K562 (cell line): Measurements from ENCODE around the gene CTDSPL. TPM values are rescaled to one million over a fixed set of nuclear protein-coding genes. Genes with fewer than 3 reads are reported as not detected.

Source experiments
- EP400 ChIP-seq: fragments of 450-650 bp; IDR thresholded peaks from 2 replicates; pipeline ENCODE4 v1.6.1; 2017; ENCODE audit warnings: antibody characterized with exemption, mild to moderate bottlenecking, moderate library complexity
- EZH2 ChIP-seq: IDR thresholded peaks from 2 replicates; pipeline ENCODE4 v1.6.1; 2012; ENCODE audit warnings: low read depth, mild to moderate bottlenecking, inconsistent platforms, low read length, borderline replicate concordance
- HIVEP1 ChIP-seq: fragments of 250-450 bp; sonication (Bioruptor Pico); IDR thresholded peaks from 2 replicates; pipeline ENCODE4 v1.4.0; 2020; ENCODE audit warnings: mild to moderate bottlenecking
- ID3 ChIP-seq, 2 experiments: fragments of 250-450 bp in 1 of 2; fragments of 450-650 bp in 1 of 2; sonication (Bioruptor Pico) in 1 of 2; IDR thresholded peaks; 2 replicates each; pipeline versions ENCODE4 v1.6.1 to v1.8.0; 2016 to 2021; ENCODE audit warnings: mild to moderate bottlenecking in 2 of 2, moderate library complexity in 2 of 2, missing compliant biosample characterization in 1 of 2, missing genetic modification characterization in 1 of 2
- MEF2D ChIP-seq: conservative IDR thresholded peaks from 2 replicates; pipeline ENCODE4 v1.6.1; 2016; ENCODE audit warnings: low read depth, missing genetic modification characterization, missing compliant biosample characterization
- MNT ChIP-seq, 2 experiments: fragments of 450-650 bp; conservative IDR thresholded peaks; 2 replicates each; pipeline ENCODE4 v1.6.1; 2017; ENCODE audit warnings: mild to moderate bottlenecking in 2 of 2, moderate library complexity in 2 of 2
- NFYB ChIP-seq: IDR thresholded peaks from 2 replicates; pipeline ENCODE4 v1.6.1; 2011; ENCODE audit warnings: mild to moderate bottlenecking, moderate library complexity; ENCODE audit not compliant: insufficient read length; ENCODE audit errors: extremely low read depth
- OTX1 ChIP-seq: fragments of 450-650 bp; formaldehyde crosslinking; IDR thresholded peaks from 2 replicates; pipeline ENCODE4 v1.4.0; 2022; ENCODE audit warnings: mild to moderate bottlenecking
- SRSF1 ChIP-seq: fragments of 200-400 bp; formaldehyde crosslinking; IDR thresholded peaks from 2 replicates; pipeline ENCODE4 v1.6.1; 2017; ENCODE audit warnings: mild to moderate bottlenecking, low read depth, low read length, moderate library complexity
- STAT5B ChIP-seq: fragments of 250-450 bp; sonication (Bioruptor Pico); IDR thresholded peaks from 2 replicates; pipeline ENCODE4 v1.8.0; 2021; ENCODE audit warnings: mild to moderate bottlenecking, inconsistent platforms
- TAF1 ChIP-seq: IDR thresholded peaks from 2 replicates; pipeline ENCODE4 v1.6.1; 2011; ENCODE audit warnings: mild to moderate bottlenecking, low read length, moderate library complexity; ENCODE audit not compliant: insufficient read depth, control insufficient read depth, severe bottlenecking; ENCODE audit errors: extremely low read depth
- TARDBP ChIP-seq: fragments of 450-650 bp; IDR thresholded peaks from 2 replicates; pipeline ENCODE4 v1.6.1; 2016
- TCF15 ChIP-seq: fragments of 250-450 bp; sonication (Bioruptor Pico); IDR thresholded peaks from 2 replicates; pipeline ENCODE4 v1.8.0; 2022; ENCODE audit warnings: moderate library complexity, mild to moderate bottlenecking, inconsistent platforms
- ZNF143 ChIP-seq: sonication (generic); formaldehyde crosslinking; IDR thresholded peaks from 2 replicates; pipeline ENCODE4 v1.9.0; 2022; ENCODE audit warnings: mild to moderate bottlenecking, missing genetic modification reagents
- ZNF561 ChIP-seq: fragments of 450-650 bp; formaldehyde crosslinking; conservative IDR thresholded peaks from 2 replicates; pipeline ENCODE4 v1.4.0; 2020; ENCODE audit warnings: mild to moderate bottlenecking, moderate library complexity
- ZNF696 ChIP-seq: fragments of 250-450 bp; sonication (Bioruptor Pico); conservative IDR thresholded peaks from 2 replicates; pipeline ENCODE4 v1.4.0; 2020; ENCODE audit warnings: mild to moderate bottlenecking, moderate library complexity
- polyA plus RNA-seq, 8 experiments: library from polyadenylated mRNA; depleted of rRNA in 4 of 8; stranded (reverse) in 5 of 8; unstranded in 3 of 8; fragments of >200 nt; fragmentation: Nextera tagmentation in 2 of 8; fragmentation: Illumina TruSeq in 1 of 8; extraction: Ambion mirVana in 2 of 8; extraction: Trizol in 1 of 8; gene quantifications; 2 replicates each; pipeline versions ENCODE4 v1.2.1 to v1.2.3, GENCODE V29; 2011 to 2014; ENCODE audit warnings: inconsistent platforms in 1 of 8, missing spikeins in 1 of 8
- total RNA-seq, 7 experiments: library from RNA; depleted of rRNA in 6 of 7; stranded (reverse); fragments of >200 nt in 6 of 7; fragmentation: Illumina TruSeq in 2 of 7; extraction: Trizol in 2 of 7; gene quantifications; 2 replicates each; pipeline versions ENCODE4 v1.2.1 to v1.2.3, GENCODE V29; 2011 to 2021; ENCODE audit warnings: low replicate concordance in 1 of 7

CTDSPL gene
- total and polyA plus RNA-seq, 9 of the 15 experiments (the other 6 are each of a cell fraction or from before 2014, with no cell fraction given): 5.1 to 19.3 (median 11.3) TPM

- TF ChIP-seq OTX1 (CRISPR knock-in tag) (peak; percentile 63; the same call in 1 of the 2 replicates), TAF1 (no peak), ZNF561 (CRISPR knock-in tag) (no peak), MNT (conservative IDR thresholded peaks at IDR 0.05) (no peak), STAT5B (no peak), EZH2 (no peak), HIVEP1 (peak; percentile 42; the same call in 1 of the 2 replicates), TCF15 (CRISPR knock-in tag) (no peak), NFYB (no peak), SRSF1 (no peak), EP400 (no peak), TARDBP (peak; percentile 60), MEF2D (no peak), ZNF143 (CRISPR knock-in tag) (no peak), ZNF696 (CRISPR knock-in tag) (no peak), ID3 (CRISPR knock-in tag; IDR thresholded peaks at IDR 0.05) (no peak), ID3 (tag; IDR thresholded peaks at IDR 0.05) (no peak)
Measured at GRCh38 chr3:38003371-38003816, 141.7 kb downstream of the CTDSPL start (continued).
